GM12878 (cell line): ENCODE results near the gene DNAJC9.

Experiments
- EZH2 ChIP-seq: IDR thresholded peaks from 2 replicates; pipeline ENCODE4 v1.6.1; 2012; ENCODE audit warnings: low read depth, mild to moderate bottlenecking, control low read depth, inconsistent platforms, low read length, borderline replicate concordance; ENCODE audit not compliant: control insufficient read depth
- KDM1A ChIP-seq: fragments of 200-600 bp; sonication (generic); IDR thresholded peaks from 2 replicates; pipeline ENCODE4 v1.6.1; 2016; ENCODE audit warnings: borderline replicate concordance
- MTA3 ChIP-seq: IDR thresholded peaks from 2 replicates; pipeline ENCODE4 v1.6.1; 2012; ENCODE audit warnings: low read length, inconsistent platforms, borderline replicate concordance
- NFIC ChIP-seq: IDR thresholded peaks from 2 replicates; pipeline ENCODE4 v1.6.1; 2012; ENCODE audit warnings: low read depth, mild to moderate bottlenecking, inconsistent platforms, low read length, moderate library complexity
- NFXL1 ChIP-seq: fragments of 450-650 bp; IDR thresholded peaks from 2 replicates; pipeline ENCODE4 v1.6.1; 2017; ENCODE audit warnings: antibody characterized with exemption, mild to moderate bottlenecking, borderline replicate concordance
- POLR2A ChIP-seq: IDR thresholded peaks from 2 replicates; pipeline ENCODE4 v1.6.1; 2011; ENCODE audit warnings: low read depth, mild to moderate bottlenecking, low read length

GRCh38 chr10:73251683-73252444 is 4.8 kb upstream of the DNAJC9 start:
- TF ChIP-seq NFIC (no peak), MTA3 (0 out of 2 replicates have a peak, but pooled peaks have one; percentile 33), EZH2 (no peak), NFXL1 (no peak), POLR2A (no peak), KDM1A (no peak)
